A549 (cell line): ENCODE data around the gene RIMBP2. TPM values are rescaled to one million over a fixed set of nuclear protein-coding genes. Genes with fewer than 3 reads are reported as not detected.

ENCODE experiments used
- ATAC-seq, 2 experiments: fragments of 200-7000 bp in 1 of 2; fragments of >200 bp in 1 of 2; cut with Nextera tagmentation in 1 of 2; cut with Tn5 transposase in 1 of 2; 3 replicates each; pipeline versions ENCODE4 v1.8.0 to v1.9.1; 2018 to 2020; ENCODE audit warnings: mild to moderate bottlenecking in 1 of 2, moderate library complexity in 1 of 2
- CTCF ChIA-PET: fragments of 300-600 bp; sonication (Branson Sonifier 250); formaldehyde crosslinking; extraction: SDS; loops from one replicate; lab custom pipeline; 2021; ENCODE audit warnings: antibody characterized with exemption, inconsistent platforms; lab: Yijun Ruan, JAX
- POLR2A ChIA-PET: fragments of 350-600 bp; formaldehyde crosslinking; extraction: SDS; loops from one replicate; lab custom pipeline; 2021; ENCODE audit warnings: antibody characterized with exemption, inconsistent platforms; lab: Yijun Ruan, JAX
- DNase-seq, 2 experiments: peaks; one replicate each; pipeline versions ENCODE4 v3.0.0 to v3.0.0-alpha.2; 2011 to 2016; ENCODE audit warnings: low read depth in 1 of 2, low spot score in 1 of 2
- FAIRE-seq: peaks from 2 replicates; lab custom pipeline; 2011; peaks lifted over from hg19 to GRCh38; lab: Jason Lieb, UNC
- H3K27ac ChIP-seq, 2 experiments: fragments of >200 bp; sonication (Bioruptor Twin); formaldehyde crosslinking; 3 replicates each; pipeline ENCODE4 v1.5.1; 2016 to 2017
- H3K4me1 ChIP-seq: fragments of >200 bp; sonication (Bioruptor Twin); formaldehyde crosslinking; 3 replicates; pipeline ENCODE4 v1.6.1; 2016
- H3K4me2 ChIP-seq: fragments of >200 bp; sonication (Bioruptor Twin); formaldehyde crosslinking; 3 replicates; pipeline ENCODE4 v1.6.1; 2016
- H3K4me3 ChIP-seq: fragments of >200 bp; sonication (Bioruptor Twin); formaldehyde crosslinking; 3 replicates; pipeline ENCODE4 v1.5.1; 2016
- H3K9me3 ChIP-seq: fragments of >200 bp; sonication (Bioruptor Twin); formaldehyde crosslinking; 3 replicates; pipeline ENCODE4 v1.6.1; 2016
- ATOH8 ChIP-seq: fragments of 250-450 bp; sonication (Bioruptor Pico); IDR thresholded peaks from 2 replicates; pipeline ENCODE4 v1.5.0; 2020; ENCODE audit warnings: low read depth, mild to moderate bottlenecking, moderate library complexity
- BCL3 ChIP-seq: fragments of >200 bp; sonication (Bioruptor Twin); formaldehyde crosslinking; IDR thresholded peaks from 3 replicates; pipeline ENCODE4 v1.6.1; 2016
- CBX2 ChIP-seq: fragments of 200-600 bp; sonication (generic); IDR thresholded peaks from 2 replicates; pipeline ENCODE4 v1.6.1; 2016; ENCODE audit warnings: low read depth, mild to moderate bottlenecking, borderline replicate concordance
- CEBPB ChIP-seq, 2 experiments: fragments of >200 bp in 1 of 2; sonication (Bioruptor Twin) in 1 of 2; formaldehyde crosslinking in 1 of 2; IDR thresholded peaks; 2 replicates each; pipeline ENCODE4 v1.6.1; 2012 to 2016
- EHF ChIP-seq: fragments of 250-450 bp; sonication (Bioruptor Pico); IDR thresholded peaks from 2 replicates; pipeline ENCODE4 v1.5.0; 2020; ENCODE audit warnings: mild to moderate bottlenecking
- HDAC2 ChIP-seq: fragments of 200-600 bp; sonication (generic); IDR thresholded peaks from 2 replicates; pipeline ENCODE4 v1.6.1; 2016
- HOXA7 ChIP-seq: fragments of 250-450 bp; sonication (Bioruptor Pico); IDR thresholded peaks from 2 replicates; pipeline ENCODE4 v1.5.0; 2020; ENCODE audit warnings: mild to moderate bottlenecking, moderate library complexity
- HOXB5 ChIP-seq: fragments of 250-450 bp; sonication (Bioruptor Pico); IDR thresholded peaks from 2 replicates; pipeline ENCODE4 v1.5.0; 2020; ENCODE audit warnings: mild to moderate bottlenecking, moderate library complexity
- JUN ChIP-seq, 2 experiments: fragments of >200 bp; sonication (Bioruptor Twin); formaldehyde crosslinking; IDR thresholded peaks; 2 replicates in 1 of 2; 3 replicates in 1 of 2; pipeline ENCODE4 v1.6.1; 2016 to 2017
- JUNB ChIP-seq: fragments of >200 bp; sonication (Bioruptor Twin); formaldehyde crosslinking; IDR thresholded peaks from 2 replicates; pipeline ENCODE4 v1.6.1; 2016
- MAZ ChIP-seq: fragments of 150-350 bp; IDR thresholded peaks from 2 replicates; pipeline ENCODE4 v1.6.1; 2014; ENCODE audit warnings: antibody characterized with exemption, low read depth, low read length, borderline replicate concordance
- MYC ChIP-seq: IDR thresholded peaks from 2 replicates; pipeline ENCODE4 v1.6.1; 2012; ENCODE audit warnings: mild to moderate bottlenecking, inconsistent platforms, low read length, improper control_type of control experiment, borderline replicate concordance
- NR3C1 ChIP-seq: fragments of >200 bp; sonication (Bioruptor Twin); formaldehyde crosslinking; IDR thresholded peaks from 3 replicates; pipeline ENCODE4 v1.6.1; 2017
- PBX3 ChIP-seq: IDR thresholded peaks from 2 replicates; pipeline ENCODE4 v1.6.1; 2012
- POLR2AphosphoS2 ChIP-seq: conservative IDR thresholded peaks from 2 replicates; pipeline ENCODE4 v1.6.1; 2012; ENCODE audit warnings: low read length, improper control_type of control experiment, inconsistent platforms
- RARB ChIP-seq: fragments of 250-450 bp; sonication (Bioruptor Pico); IDR thresholded peaks from 2 replicates; pipeline ENCODE4 v1.8.0; 2021; ENCODE audit warnings: mild to moderate bottlenecking, moderate library complexity
- RCOR1 ChIP-seq: fragments of 150-350 bp; IDR thresholded peaks from 2 replicates; pipeline ENCODE4 v1.6.1; 2014; ENCODE audit warnings: antibody characterized with exemption, low read length, low read depth
- RFX5 ChIP-seq: fragments of 450-650 bp; IDR thresholded peaks from 2 replicates; pipeline ENCODE4 v1.7.1; 2014; ENCODE audit warnings: antibody characterized with exemption, mild to moderate bottlenecking, moderate library complexity
- RNF2 ChIP-seq: fragments of 200-600 bp; sonication (generic); IDR thresholded peaks from 2 replicates; pipeline ENCODE4 v1.6.1; 2016; ENCODE audit warnings: low read depth, mild to moderate bottlenecking, antibody characterized with exemption, moderate library complexity, borderline replicate concordance
- SREBF2 ChIP-seq: fragments of 450-650 bp; IDR thresholded peaks from 2 replicates; pipeline ENCODE4 v1.6.1; 2014; ENCODE audit warnings: mild to moderate bottlenecking, moderate library complexity
- ZC3H11A ChIP-seq: fragments of 450-650 bp; IDR thresholded peaks from 2 replicates; pipeline ENCODE4 v1.6.1; 2014; ENCODE audit warnings: antibody characterized with exemption, mild to moderate bottlenecking
- ZNF302 ChIP-seq: fragments of 250-450 bp; sonication (Bioruptor Pico); IDR thresholded peaks from 2 replicates; pipeline ENCODE4 v1.9.0; 2021; ENCODE audit warnings: inconsistent platforms, mild to moderate bottlenecking, moderate library complexity
- ZSCAN20 ChIP-seq: fragments of 250-450 bp; sonication (Bioruptor Pico); IDR thresholded peaks from 2 replicates; pipeline ENCODE4 v1.8.0; 2022; ENCODE audit warnings: mild to moderate bottlenecking, moderate library complexity
- WGBS: methylation state at CpG from one replicate; pipeline ENCODE4 v1.1.6; 2017; ENCODE audit errors: missing lambda C conversion rate; 5-methylcytosine and 5-hydroxymethylcytosine counted together
- polyA plus RNA-seq, 4 experiments: library from polyadenylated mRNA; depleted of rRNA in 3 of 4; stranded (reverse); fragments of >200 nt; fragmentation: RNase III in 1 of 4; extraction: RNeasy Plus Mini Kit Qiagen cat#74134 plus additional on column Dnase treatment in 1 of 4; gene quantifications; 2 replicates in 3 of 4; 3 replicates in 1 of 4; pipeline ENCODE4 v1.2.3, GENCODE V29; 2011 to 2017
- TF ChIP-seq, protein P1 (sequence below): fragments of 150-350 bp; IDR thresholded peaks from 2 replicates; pipeline ENCODE4 v1.6.1; 2014; ENCODE audit warnings: low read depth, mild to moderate bottlenecking, low read length
- TF ChIP-seq, protein P2 (sequence below): fragments of 450-650 bp; IDR thresholded peaks from 2 replicates; pipeline ENCODE4 v1.6.1; 2014; ENCODE audit warnings: antibody characterized with exemption
- TF ChIP-seq, protein P3 (sequence below): IDR thresholded peaks from 2 replicates; pipeline ENCODE4 v1.6.1; 2012

The RIMBP2 gene
- polyA plus RNA-seq, 2 of the 4 experiments (the other 2 are of a cell fraction), result not detected

DNA sequence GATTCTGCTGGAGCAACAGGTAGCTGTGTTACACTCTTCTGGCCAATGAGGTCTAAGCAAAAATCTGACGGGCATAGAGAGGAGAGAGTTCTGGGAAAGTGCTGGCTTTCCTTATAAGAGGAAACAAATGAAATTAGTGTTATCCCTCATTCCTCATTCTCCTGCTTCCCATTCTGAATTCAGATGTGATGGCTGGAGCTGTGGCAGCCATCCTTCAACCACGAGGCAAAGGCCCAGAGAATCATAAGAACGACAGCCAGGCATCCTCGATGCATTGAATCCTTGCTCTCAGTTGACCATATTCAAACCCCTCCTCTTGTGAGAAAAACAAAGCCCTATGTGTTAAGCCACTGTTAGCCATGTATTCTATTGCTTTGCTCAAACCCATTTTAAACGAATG is 27.5 kb upstream of the RIMBP2 start (continued):
- TF ChIP-seq, protein P1, sequence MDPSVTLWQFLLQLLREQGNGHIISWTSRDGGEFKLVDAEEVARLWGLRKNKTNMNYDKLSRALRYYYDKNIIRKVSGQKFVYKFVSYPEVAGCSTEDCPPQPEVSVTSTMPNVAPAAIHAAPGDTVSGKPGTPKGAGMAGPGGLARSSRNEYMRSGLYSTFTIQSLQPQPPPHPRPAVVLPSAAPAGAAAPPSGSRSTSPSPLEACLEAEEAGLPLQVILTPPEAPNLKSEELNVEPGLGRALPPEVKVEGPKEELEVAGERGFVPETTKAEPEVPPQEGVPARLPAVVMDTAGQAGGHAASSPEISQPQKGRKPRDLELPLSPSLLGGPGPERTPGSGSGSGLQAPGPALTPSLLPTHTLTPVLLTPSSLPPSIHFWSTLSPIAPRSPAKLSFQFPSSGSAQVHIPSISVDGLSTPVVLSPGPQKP, result no peak
- TF ChIP-seq NR3C1 (no peak), MYC (no peak), JUNB (no peak), ZNF302 (CRISPR knock-in tag) (no peak), POLR2AphosphoS2 (no peak)

DNA sequence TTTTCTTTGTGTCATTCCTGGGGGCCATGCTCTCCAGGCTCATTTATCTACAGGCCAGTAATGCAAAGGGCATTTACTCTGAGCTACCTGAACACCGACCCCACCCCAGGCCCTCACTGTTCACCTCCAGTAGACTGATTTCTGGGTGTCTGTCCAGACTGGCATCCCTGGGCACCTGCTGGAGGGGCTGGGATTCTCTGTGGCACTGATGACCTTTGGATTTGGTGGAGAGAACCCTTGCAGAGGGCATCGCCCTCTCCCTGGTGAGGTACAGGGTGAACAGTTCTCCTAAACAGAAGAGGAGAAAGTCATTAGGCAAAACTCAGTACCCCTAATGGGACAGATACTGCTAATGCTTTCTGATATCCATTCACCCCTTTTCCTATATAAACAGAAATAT is 27.1 kb upstream of the RIMBP2 start:
- no peak for ATAC-seq
- no peak for DNase-seq
- ChIA-PET POLR2A (no interaction called here), CTCF (interaction anchor here (1.0 kb wide), 1 partner anchor 11 kb away, joined by 3 read pairs; no protein-coding TSS in a partner anchor)
- TF ChIP-seq ZSCAN20 (CRISPR knock-in tag), result no peak
- TF ChIP-seq HOXA7 (CRISPR knock-in tag), result no peak
- no peak for TF ChIP-seq ZNF302 (CRISPR knock-in tag)
- no peak for TF ChIP-seq CBX2
- no peak for TF ChIP-seq PBX3
- TF ChIP-seq MAZ, result no peak
- no peak for TF ChIP-seq HOXB5
- Histone ChIP-seq H3K4me3 (no peak overlapping the region), H3K4me2 (no peak overlapping the region), H3K4me1 (no peaks in the 10 kb centered on the region), H3K9me3 (0 out of 3 replicates have a peak, but pooled peaks cover 2% of the 10 kb centered on the region), H3K27ac (no peak overlapping the region)
- 25% methylated on average over 2 of the region's 2 CpGs for WGBS
- no peak for FAIRE-seq

GRCh38 chr12:130742716-130743115 is 26.6 kb upstream of the RIMBP2 start:
- WGBS, result 0% methylated on average over 1 of the region's 1 CpG
- no peak for DNase-seq

More at GRCh38 chr12:130742716-130743115, 26.6 kb upstream of the RIMBP2 start:
- H3K9me3 ChIP-seq, result 0 out of 3 replicates have a peak, but pooled peaks cover 2% of the 10 kb centered on the region
- H3K27ac ChIP-seq, result no peak overlapping the region
- FAIRE-seq (no peak), ATAC-seq (no peak)
- no peak overlapping the region for H3K4me3 ChIP-seq
- POLR2A ChIA-PET, result no interaction called here
- no peak overlapping the region for H3K4me2 ChIP-seq
- no peaks in the 10 kb centered on the region for H3K4me1 ChIP-seq
- CTCF ChIA-PET, result interaction anchor here (1.0 kb wide), 1 partner anchor 11 kb away, joined by 3 read pairs; no protein-coding TSS in a partner anchor
- TF ChIP-seq ZC3H11A (no peak), HDAC2 (no peak), JUN (IDR thresholded peaks at IDR 0.05) (no peak), CEBPB (IDR thresholded peaks at IDR 0.05) (no peak), BCL3 (no peak), RFX5 (no peak), NR3C1 (no peak), JUNB (no peak), EHF (CRISPR knock-in tag) (no peak), POLR2AphosphoS2 (no peak), RCOR1 (no peak), RARB (CRISPR knock-in tag) (no peak), CBX2 (no peak), SREBF2 (no peak), RNF2 (no peak), ATOH8 (CRISPR knock-in tag) (no peak)
- TF ChIP-seq, protein P1, result no peak
- TF ChIP-seq, protein P2, sequence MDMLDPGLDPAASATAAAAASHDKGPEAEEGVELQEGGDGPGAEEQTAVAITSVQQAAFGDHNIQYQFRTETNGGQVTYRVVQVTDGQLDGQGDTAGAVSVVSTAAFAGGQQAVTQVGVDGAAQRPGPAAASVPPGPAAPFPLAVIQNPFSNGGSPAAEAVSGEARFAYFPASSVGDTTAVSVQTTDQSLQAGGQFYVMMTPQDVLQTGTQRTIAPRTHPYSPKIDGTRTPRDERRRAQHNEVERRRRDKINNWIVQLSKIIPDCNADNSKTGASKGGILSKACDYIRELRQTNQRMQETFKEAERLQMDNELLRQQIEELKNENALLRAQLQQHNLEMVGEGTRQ, result no peak
- TF ChIP-seq, protein P3, sequence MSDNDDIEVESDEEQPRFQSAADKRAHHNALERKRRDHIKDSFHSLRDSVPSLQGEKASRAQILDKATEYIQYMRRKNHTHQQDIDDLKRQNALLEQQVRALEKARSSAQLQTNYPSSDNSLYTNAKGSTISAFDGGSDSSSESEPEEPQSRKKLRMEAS, result no peak
